ENCODE measurements around the gene GDF2. TPM values are rescaled to one million over a fixed set of nuclear protein-coding genes. Genes with fewer than 3 reads are reported as not detected.

GDF2 gene
- total and polyA plus RNA-seq, 10 of the 15 experiments (the other 5 are each of a cell fraction or from before 2014, with no cell fraction given): not detected

DNA sequence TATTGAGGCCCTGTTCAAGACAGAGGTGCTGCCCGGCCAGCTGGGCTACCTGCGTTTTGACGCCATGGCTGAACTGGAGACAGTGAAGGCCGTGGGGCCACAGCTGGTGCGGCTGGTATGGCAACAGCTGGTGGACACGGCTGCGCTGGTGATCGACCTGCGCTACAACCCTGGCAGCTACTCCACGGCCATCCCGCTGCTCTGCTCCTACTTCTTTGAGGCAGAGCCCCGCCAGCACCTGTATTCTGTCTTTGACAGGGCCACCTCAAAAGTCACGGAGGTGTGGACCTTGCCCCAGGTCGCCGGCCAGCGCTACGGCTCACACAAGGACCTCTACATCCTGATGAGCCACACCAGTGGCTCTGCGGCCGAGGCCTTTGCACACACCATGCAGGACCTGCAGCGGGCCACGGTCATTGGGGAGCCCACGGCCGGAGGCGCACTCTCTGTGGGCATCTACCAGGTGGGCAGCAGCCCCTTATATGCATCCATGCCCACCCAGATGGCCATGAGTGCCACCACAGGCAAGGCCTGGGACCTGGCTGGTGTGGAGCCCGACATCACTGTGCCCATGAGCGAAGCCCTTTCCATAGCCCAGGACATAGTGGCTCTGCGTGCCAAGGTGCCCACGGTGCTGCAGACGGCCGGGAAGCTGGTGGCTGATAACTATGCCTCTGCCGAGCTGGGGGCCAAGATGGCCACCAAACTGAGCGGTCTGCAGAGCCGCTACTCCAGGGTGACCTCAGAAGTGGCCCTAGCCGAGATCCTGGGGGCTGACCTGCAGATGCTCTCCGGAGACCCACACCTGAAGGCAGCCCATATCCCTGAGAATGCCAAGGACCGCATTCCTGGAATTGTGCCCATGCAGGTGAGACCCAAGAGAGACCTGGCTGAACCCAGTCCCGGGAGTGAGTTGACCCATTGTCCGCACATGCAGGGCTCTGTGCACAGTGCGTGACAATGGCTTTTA, 28.7 kb downstream of the GDF2 start:
- Histone ChIP-seq H3K27ac (ENCODE audit: control insufficient read depth, insufficient read depth) (no peak overlapping the region), H3K79me2 (ENCODE audit: control insufficient read depth, insufficient read depth, low read length) (no peaks in the 10 kb centered on the region), H4K20me1 (ENCODE audit: control insufficient read depth, insufficient read depth) (no peaks in the 10 kb centered on the region), H3K9me3 (replicated peaks; ENCODE audit: control insufficient read depth, insufficient read depth, low read length) (no peaks in the 10 kb centered on the region), H3K4me3 (no peak overlapping the region), H3K36me3 (ENCODE audit: control insufficient read depth in 2 of 2, insufficient read depth in 2 of 2, low read length in 1 of 2) (no peaks in the 10 kb centered on the region), H3K4me1 (ENCODE audit: control insufficient read depth, insufficient read depth, low read length) (no peaks in the 10 kb centered on the region), H3K4me2 (ENCODE audit: control insufficient read depth, insufficient read depth) (no peak overlapping the region), H3K27me3 (replicated peaks in 1 of 2; ENCODE audit: control insufficient read depth in 2 of 2, insufficient read depth in 2 of 2, low read length in 1 of 2) (no peaks in the 10 kb centered on the region; a peak in 1 of 4 replicates), H3K9ac (ENCODE audit: control insufficient read depth, insufficient read depth, low read length) (no peak overlapping the region), H2AFZ (ENCODE audit: control insufficient read depth, low read depth, low read length) (no peak overlapping the region)
- BruUV-seq (replicated peaks): no TSS peak
- FAIRE-seq (no peak), ATAC-seq (no peak), DNase-seq (ENCODE audit: low read depth, low spot score) (no peak)
- SMC1A ChIA-PET (ENCODE audit: uncharacterized antibody, unreplicated experiment): no interaction called here
- in situ Hi-C loops (cut with MboI) (no loop called here), intact Hi-C loops (cut with micrococcal nuclease; ENCODE audit: unreplicated experiment) (no loop called here)
- RAD21 ChIA-PET (ENCODE audit: unreplicated experiment): no interaction called here
- TF ChIP-seq, protein P1, sequence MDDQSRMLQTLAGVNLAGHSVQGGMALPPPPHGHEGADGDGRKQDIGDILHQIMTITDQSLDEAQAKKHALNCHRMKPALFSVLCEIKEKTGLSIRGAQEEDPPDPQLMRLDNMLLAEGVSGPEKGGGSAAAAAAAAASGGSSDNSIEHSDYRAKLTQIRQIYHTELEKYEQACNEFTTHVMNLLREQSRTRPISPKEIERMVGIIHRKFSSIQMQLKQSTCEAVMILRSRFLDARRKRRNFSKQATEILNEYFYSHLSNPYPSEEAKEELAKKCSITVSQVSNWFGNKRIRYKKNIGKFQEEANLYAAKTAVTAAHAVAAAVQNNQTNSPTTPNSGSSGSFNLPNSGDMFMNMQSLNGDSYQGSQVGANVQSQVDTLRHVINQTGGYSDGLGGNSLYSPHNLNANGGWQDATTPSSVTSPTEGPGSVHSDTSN (IDR thresholded peaks at IDR 0.05; ENCODE audit: insufficient replicate concordance, low read depth, low read length): no peak
- no peak for TF ChIP-seq NFYA (IDR thresholded peaks at IDR 0.05; ENCODE audit: borderline replicate concordance, low read depth, low read length)
- TF ChIP-seq, protein P2, sequence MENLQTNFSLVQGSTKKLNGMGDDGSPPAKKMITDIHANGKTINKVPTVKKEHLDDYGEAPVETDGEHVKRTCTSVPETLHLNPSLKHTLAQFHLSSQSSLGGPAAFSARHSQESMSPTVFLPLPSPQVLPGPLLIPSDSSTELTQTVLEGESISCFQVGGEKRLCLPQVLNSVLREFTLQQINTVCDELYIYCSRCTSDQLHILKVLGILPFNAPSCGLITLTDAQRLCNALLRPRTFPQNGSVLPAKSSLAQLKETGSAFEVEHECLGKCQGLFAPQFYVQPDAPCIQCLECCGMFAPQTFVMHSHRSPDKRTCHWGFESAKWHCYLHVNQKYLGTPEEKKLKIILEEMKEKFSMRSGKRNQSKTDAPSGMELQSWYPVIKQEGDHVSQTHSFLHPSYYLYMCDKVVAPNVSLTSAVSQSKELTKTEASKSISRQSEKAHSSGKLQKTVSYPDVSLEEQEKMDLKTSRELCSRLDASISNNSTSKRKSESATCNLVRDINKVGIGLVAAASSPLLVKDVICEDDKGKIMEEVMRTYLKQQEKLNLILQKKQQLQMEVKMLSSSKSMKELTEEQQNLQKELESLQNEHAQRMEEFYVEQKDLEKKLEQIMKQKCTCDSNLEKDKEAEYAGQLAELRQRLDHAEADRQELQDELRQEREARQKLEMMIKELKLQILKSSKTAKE (IDR thresholded peaks at IDR 0.05; ENCODE audit: low read depth, poor library complexity, severe bottlenecking): no peak
- TF ChIP-seq, protein P3, sequence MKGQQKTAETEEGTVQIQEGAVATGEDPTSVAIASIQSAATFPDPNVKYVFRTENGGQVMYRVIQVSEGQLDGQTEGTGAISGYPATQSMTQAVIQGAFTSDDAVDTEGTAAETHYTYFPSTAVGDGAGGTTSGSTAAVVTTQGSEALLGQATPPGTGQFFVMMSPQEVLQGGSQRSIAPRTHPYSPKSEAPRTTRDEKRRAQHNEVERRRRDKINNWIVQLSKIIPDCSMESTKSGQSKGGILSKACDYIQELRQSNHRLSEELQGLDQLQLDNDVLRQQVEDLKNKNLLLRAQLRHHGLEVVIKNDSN (IDR thresholded peaks at IDR 0.05; ENCODE audit: borderline replicate concordance, extremely low read length, insufficient read depth, low read depth, low read length): no peak
- POLR2A ChIA-PET: no interaction called here
- CTCF ChIA-PET: no interaction called here
- 48% methylated on average over 39 of the region's 39 CpGs for WGBS (ENCODE audit: insufficient coverage, insufficient replicate concordance, low lambda C conversion rate, missing lambda C conversion rate)

All from GM12878 (cell line).